ENCODE data around the gene RTN4R.

The RTN4R gene

DNA sequence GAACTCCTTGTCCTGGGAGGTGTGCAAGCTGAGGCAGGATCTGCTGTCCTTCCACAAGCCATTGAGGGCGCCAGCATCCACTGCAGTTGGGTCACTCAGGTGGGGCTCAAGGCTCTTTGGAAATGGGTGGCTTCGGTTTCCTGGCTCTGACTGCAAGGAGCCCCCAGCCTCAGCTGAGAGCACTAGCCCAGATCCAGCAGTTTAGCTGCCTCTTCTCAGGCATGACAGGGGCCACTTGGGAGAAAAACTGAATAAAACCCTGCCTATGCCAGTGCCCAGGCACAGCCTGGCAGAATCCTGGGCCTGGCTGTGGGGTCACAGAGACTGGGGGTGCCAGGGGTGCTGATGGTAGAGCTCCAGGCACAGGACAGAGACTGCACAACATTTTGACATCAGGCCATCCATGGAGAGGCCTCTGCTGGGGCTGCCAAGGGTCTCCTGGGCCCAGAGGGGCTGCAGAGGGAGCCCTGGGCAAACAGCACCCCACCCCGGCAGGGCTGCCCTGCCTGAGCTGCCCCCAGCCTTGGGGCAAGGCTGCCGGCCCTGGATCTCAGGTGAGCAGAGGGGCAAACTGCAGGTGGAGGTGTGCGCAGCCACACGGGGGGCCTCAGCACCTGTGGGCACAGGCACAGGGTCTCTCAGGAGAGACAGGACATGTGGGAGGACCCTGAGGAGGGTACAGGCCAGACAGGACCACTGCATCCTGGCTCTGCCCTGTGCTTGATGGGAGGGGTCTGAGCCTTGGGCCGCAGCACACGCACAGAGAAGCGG lies 28.3 kb downstream of the RTN4R start:
- no peak for DNase-seq

- no peak for DNase-seq
Measured at GRCh38 chr22:20238901-20239675, 29.0 kb downstream of the RTN4R start.

GRCh38 chr22:20238536-20238900 lies 29.6 kb downstream of the RTN4R start:
- peak; percentile 77 for DNase-seq

DNA sequence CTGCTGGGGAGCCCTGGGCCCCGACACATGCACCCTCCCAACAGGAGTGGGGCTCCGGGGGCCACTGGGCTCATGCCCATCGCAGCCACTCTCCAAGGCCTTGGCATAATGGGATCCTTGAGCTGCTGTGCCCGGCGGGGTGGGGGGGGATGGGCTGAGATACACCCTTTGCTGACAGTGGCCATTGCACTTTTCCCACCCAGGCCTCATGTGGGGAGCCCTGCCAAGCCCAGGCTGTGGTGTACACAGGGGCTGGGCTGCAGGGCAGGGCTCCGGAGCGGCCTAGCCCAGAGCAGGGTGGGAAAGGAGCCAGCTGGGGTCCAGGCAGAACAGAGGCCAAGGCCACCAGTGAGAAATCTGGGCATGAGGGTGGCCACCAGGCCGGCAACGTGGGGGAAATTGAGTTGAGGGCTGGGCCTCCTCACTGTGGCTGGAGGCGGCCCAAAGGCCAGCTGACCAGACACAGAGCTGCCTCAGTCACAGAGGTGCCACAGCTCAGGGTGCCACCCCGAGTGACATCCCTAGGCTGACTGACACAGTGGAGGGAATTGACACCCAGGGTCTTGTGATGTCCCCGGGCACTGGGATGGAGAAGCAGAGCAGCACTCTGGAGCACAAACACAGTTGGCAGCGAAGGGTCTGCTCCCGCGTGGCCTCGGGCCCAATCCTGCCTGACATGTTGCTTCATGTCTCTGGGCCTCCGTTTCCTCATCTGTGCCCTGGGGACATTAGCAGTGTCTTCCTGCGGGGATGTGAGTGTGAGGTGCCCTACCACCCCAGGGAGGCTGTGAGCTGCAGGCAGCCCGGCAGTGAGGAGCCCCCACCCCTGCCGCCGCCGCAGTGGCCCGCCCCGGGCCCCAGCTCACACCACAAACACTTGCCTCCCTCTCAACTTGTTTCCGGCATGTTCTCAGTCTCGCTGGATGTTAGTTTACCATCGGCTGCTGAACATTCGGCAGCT lies 30.4 kb downstream of the RTN4R start:
- peak; percentile 8 for DNase-seq

- no peak for DNase-seq
Measured at GRCh38 chr22:20236052-20236717, 31.9 kb downstream of the RTN4R start.

GRCh38 chr22:20235389-20235991 lies 32.6 kb downstream of the RTN4R start:
- DNase-seq = no peak

DNA sequence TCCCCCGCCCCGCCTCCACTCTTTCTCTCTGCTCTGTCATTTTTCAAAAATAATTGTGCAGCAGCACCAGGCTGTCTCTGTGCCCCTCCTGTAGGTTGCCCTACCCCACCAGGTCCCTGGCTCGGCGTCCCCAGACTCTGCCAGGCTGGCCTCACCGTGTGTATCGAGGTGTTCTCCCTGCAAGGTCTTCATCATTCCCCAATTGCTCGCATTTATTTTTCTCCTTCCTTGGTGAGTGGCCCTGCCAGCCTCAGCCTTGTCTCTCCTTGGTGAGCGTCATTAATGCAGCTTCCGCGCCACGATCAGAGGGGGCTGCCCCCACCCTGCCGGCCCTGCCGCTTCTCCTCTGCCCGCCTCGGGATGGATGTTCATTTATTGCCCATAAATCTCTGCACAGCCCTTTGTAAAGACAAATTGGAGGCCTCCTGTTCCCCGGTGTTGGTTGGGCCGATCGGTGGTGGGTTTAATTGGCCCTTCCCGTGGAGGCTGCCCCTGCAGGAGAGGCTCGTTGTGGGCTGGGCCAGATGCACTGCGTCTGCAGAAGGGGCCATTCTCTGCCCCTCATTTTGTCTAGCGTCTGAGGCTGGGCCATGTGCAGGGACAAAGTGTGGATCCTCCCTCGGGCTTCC lies 33.2 kb downstream of the RTN4R start:
- no peak for DNase-seq

DNA sequence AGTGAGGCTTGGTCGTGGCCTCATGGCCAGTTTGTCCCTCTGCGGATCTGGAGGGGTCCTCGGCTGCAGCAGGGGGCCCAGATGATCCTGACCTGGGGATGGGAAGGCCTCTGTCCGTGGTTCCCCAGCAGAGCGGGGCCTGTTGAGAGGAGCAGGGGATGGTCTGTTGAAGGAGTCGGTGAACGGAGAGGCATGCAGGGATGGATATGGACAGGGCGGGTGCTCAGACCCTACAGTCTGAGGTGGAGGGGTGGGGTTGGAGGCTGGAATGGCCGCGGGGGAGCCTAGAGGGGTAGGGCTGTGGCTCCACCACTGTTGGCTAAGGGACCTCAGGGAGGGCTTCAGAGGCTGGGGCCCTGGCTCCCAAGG lies 33.8 kb downstream of the RTN4R start:
- DNase-seq = no peak

- no peak for DNase-seq
Measured at GRCh38 chr22:20233351-20234313, 34.5 kb downstream of the RTN4R start.

- DNase-seq = no peak
Measured at GRCh38 chr22:20232781-20233180, 35.3 kb downstream of the RTN4R start.

DNA sequence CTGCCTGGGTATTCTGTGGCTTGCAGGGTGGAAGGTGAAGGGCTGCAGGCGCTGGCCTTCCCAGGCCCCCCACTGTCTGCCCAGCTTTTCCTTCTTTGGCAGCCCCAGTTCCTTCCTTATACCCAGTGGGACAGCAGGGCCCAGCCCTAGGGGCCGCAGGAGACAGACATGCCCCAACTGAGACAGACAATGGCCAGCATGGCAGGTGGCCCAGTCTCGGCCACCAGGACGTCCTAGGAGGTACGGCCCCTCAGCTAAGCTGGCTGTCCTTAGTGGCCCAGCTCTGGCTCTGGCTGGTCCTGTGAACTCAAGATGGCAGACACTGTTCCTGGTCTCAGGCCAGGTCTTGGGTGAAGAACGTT lies 35.9 kb downstream of the RTN4R start:
- no peak for DNase-seq

- no peak for DNase-seq
Measured at GRCh38 chr22:20231514-20232236, 36.4 kb downstream of the RTN4R start.

GRCh38 chr22:20230777-20231420 lies 37.2 kb downstream of the RTN4R start:
- DNase-seq = no peak

DNA sequence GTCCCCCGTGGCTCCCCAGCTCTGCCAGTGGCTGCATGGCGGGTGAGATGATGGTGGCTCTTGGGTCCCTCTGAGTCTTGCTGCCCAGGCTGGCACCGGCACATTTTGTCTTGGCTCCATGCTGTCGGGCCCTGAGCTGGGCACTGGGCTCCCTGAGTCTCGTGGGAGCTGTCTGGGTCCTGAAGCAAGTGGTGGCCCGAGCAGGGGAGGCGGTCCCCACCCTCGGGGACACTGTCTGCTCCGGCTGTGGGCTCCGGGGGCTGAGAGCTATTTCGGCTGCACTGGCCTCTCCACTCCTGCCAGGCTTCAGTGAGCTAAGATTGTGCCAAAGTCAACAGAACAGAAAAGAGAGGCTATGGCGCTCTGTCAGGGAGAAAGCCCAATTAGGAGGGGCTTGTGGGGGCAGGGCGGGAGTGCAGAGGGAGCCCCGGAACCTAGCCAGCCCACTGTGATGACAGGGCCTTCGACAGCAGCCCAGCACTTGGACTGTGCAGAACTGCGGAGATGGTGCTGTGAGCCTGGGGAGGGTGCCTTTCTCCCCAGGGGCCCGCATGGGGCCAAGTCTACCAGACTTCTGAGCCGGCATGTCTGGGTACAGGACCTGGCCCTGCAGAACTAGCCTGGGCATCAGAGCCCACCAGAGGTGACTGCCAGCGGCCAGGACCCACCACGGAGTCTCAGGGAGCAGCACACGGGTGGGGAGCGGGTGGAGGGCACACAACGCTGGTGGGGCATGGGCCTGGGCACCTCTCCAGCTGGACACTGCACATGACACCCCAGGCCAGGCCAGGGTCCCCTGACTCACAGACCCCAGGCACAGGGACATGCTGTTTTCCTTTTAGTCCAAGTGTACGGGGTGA lies 38.0 kb downstream of the RTN4R start:
- DNase-seq = no peak

- no peak for DNase-seq
Measured at GRCh38 chr22:20228939-20229272, 39.2 kb downstream of the RTN4R start.

DNA sequence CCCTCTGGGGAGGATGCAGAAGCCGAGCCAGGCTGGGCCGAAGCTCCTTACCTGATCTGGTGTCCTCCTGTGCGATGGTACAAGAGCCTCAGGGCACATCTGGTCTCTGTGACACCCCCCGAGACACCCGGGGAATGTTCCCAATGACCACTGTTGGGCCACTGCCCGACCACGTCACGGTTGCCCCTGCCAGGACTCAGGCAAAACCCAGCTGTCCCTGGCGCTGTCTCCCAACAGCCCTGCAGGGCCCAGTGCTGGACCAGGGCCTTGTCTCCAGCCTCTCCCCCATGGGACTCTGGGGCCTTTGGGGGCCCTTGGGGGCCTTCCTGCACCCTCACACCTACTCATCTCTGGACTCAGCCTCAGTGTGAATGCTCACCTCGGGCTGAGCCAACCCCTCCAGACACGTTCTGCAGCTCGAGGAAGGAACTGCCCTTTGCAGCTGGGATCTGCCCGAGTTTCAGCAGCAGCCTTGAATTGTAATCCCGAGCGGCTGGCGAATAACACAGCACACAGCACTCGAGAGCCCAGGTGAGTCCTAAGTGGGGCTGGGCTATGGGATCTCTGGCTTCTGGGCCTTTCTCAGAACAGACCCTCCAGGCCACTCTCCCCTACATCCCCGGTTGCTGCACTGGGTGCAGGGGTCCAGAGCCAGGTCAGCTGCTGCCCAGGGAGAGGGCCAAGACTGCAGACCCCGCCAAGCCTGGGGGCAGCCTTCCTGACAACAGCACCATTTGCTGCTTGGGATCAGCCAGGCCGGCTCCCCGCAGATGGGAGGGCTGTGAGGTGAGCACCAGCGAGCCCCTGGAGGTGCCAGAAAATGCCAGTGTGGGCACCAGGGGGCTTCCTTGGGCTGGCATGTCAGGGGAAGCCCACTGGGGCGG lies 39.8 kb downstream of the RTN4R start:
- no peak for DNase-seq

DNA sequence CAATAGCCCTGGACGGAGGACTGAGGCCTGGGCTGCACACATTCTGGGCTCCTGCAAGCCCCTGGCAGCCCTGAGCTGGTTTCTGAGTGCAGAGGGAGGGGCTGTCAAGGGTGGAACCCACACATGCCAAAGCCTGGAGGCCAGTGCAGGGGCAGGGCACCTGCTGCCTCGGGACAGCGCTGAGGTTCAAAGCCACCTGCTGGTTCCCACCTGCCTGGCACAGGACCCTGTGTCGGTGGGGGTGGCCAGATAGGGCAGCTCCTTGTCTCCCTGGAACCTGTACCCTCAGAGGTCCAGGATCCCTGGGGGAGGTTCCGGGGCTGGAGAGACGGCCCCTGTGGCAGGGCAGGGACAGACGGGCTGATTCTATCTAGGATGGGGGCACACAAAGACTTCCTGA lies 40.8 kb downstream of the RTN4R start:
- DNase-seq = no peak
